C4-2B (cell line): ENCODE results near the gene ARHGEF16.

Experiments used
- H3K27ac ChIP-seq: fragments of 450-650 bp; 2 replicates; pipeline ENCODE4 v1.5.1; 2017
- ZFX ChIP-seq: fragments of 450-650 bp; IDR thresholded peaks from 2 replicates; pipeline ENCODE4 v1.6.1; 2017
- TF ChIP-seq, protein P1 (sequence below): fragments of 450-650 bp; conservative IDR thresholded peaks from 2 replicates; pipeline ENCODE4 v1.5.1; 2017; ENCODE audit warnings: mild to moderate bottlenecking

Gene ARHGEF16

DNA sequence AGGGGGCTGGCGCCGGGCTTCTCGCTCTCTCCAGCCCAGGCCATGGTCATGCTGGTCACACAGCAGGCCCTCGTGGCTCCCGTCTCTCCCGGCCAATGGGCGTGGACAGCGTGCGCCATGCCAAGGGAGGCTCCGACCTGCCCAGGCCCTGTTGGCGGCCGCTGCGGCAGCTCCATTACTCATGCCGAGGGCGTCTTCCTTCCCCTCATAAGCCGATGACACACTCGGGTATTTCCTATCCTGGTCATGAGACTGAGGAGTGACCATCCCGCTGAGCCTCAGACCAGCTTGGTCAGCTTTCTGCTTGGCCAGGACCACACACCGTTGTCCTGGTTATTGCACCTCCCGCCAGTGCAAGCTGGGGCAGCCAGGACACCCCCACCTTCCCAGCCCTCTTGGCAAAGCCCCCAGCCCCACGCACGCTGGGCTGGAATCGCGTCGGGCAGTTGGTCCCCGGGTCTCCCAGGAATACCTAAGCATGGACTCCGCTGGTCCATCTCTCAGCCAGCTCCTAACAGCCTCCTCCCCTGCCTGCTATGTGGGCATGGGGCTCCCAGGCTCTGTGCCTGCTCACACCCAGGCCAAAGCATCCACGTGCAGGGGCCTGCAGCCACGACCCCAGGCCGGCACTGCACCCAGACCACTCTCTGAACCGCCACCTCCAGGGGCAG is 49.8 kb downstream of the ARHGEF16 start:
- H3K27ac ChIP-seq = no peak overlapping the region
- TF ChIP-seq, protein P1, sequence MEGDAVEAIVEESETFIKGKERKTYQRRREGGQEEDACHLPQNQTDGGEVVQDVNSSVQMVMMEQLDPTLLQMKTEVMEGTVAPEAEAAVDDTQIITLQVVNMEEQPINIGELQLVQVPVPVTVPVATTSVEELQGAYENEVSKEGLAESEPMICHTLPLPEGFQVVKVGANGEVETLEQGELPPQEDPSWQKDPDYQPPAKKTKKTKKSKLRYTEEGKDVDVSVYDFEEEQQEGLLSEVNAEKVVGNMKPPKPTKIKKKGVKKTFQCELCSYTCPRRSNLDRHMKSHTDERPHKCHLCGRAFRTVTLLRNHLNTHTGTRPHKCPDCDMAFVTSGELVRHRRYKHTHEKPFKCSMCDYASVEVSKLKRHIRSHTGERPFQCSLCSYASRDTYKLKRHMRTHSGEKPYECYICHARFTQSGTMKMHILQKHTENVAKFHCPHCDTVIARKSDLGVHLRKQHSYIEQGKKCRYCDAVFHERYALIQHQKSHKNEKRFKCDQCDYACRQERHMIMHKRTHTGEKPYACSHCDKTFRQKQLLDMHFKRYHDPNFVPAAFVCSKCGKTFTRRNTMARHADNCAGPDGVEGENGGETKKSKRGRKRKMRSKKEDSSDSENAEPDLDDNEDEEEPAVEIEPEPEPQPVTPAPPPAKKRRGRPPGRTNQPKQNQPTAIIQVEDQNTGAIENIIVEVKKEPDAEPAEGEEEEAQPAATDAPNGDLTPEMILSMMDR = no peak
- no peak for TF ChIP-seq ZFX

DNA sequence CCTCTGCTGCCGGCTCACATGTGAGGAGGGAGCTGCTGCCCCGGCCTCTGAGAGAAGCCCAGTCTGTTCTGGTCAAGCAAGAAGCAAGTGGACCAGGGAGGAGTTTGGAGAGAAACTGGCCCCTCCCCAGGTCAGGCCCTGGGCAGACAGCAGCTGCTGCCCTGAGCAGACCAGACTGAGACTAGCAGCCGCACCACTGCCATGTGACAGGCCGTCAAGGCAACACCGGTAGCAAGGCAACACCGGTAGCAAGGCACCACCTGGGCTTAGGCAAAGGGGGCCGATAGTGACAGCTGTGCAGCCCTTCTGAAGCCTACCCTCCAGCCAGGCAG is 50.3 kb downstream of the ARHGEF16 start:
- no peak overlapping the region for H3K27ac ChIP-seq

DNA sequence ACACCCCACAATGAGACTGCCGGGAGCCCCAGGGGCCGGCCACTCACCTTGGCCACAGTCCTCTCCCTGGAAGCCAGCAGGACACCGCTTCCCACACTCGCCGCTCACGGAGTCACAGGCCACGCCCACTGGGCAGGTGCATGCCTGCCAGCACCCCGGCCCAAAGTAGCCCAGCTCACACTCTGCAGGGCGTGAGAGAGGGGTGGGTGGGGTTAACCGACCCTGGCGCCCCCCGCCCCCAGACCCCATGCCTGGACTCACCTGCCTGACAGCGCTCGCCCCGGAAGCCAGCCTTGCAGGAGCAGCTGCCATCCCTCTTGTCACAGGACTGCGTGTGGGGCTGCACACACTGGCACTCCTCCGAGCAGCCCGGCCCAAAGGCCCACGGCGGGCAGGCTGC is 50.7 kb downstream of the ARHGEF16 start:
- TF ChIP-seq, protein P1 = no peak
- TF ChIP-seq ZFX = no peak
- H3K27ac ChIP-seq = no peak overlapping the region

More for the DNA sequence above, 50.3 kb downstream of the ARHGEF16 start:
- TF ChIP-seq, protein P1 = no peak
- no peak for TF ChIP-seq ZFX

DNA sequence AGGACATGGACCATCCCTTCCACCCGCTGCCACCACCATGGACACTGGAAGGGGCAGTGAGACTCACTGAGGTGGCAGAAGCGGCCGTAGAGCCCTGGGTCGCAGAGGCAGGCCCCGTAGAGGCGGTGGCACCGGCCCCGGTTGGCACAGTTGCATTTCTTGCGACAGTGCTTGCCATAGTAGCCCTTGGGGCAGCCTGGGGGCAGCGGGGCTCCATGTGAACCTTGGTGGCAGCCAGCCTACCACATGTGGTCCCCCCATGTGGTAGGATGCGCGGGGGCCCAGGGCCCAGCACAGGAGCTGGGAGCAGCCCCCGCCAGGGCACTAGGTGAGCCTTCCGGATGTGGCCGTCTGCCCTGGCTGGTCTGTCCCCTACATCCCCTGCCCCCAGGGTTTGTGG is 51.6 kb downstream of the ARHGEF16 start:
- TF ChIP-seq ZFX = no peak
- TF ChIP-seq, protein P1 = no peak
- no peak overlapping the region for H3K27ac ChIP-seq

DNA sequence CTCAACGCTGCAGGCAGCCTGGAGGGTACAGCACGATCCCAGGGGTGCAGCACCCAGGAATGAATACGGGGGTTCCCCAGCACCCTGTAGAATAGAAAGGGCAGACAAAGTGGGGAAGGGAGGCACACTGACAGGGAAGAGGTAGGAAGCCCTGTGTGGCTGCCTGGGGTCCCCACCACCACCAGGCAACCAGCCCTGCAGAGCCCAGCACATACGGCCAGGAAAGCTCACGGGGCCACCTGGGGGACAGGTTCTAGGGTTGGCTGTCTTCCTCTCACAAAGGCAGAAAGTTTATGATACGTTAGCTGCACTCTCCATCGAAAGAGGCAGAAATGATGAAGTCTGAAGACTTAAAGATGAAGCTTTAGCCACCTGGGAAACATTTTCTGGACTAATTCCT is 52.5 kb downstream of the ARHGEF16 start:
- TF ChIP-seq, protein P1 = no peak
- TF ChIP-seq ZFX = no peak
- no peak overlapping the region for H3K27ac ChIP-seq

DNA sequence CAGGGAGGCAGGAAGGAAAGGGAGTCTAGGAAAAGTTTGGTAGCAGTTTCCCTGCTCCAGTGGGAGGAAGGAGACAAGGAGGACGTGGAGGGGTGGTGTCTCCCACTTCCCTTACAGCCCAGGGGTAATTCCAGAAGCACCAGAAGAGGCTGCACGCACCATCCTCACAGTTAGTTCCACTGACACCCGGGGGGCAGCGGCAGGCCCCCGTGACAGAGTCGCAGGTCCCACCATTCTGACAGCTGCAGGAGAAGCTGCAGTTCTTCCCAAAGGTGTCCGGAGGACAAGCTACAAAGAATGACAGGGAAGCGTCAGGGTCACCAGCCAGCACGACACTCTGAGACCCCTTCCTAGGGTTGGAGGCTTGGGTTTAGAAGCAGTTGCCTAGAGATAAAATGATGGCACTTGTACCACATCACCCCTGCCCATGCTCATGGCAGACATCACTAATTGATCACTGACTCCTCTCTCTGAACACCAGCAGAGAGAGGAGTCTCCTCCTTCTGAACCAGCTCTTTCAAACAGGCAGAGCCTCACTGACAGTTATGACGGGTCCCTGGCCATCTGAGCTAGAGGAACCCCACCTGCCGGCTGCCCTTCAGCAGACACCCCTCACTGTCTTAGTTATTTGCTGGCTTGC is 53.3 kb downstream of the ARHGEF16 start:
- TF ChIP-seq, protein P1 = no peak
- no peak for TF ChIP-seq ZFX
- H3K27ac ChIP-seq = no peak overlapping the region

DNA sequence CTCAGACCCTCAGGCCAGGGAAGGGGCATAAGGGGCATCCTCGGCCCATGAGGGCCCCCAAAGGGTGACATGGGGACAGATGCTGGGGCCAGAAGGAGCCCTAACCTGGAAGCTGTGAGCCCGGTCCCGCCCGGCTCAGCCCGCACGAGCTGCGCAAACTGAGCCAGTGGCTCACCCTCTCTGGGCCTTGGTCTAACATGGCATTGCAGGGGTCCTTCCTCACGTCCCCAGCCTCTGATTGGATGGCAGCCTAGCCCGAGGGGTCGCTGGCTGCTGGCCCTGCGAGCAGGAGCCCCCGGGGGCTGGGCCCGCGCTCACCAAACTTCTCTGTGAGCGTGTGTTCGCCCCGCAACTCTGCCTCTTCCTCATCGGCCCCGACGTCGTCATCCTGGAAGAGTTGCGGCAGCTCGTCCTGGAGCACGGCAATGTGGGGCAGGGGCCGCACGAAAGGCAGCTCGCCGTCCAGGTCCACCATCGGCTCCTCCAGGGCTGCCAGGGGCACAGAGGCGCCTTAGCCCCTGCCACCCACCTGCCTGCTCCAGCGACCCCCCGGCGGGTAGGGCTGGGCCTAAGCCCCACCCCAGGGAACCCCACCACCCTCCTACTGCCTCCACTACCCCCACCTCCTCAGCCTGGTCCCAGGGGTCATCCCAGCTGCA is 54.4 kb downstream of the ARHGEF16 start:
- no peak overlapping the region for H3K27ac ChIP-seq
- TF ChIP-seq ZFX = no peak
- TF ChIP-seq, protein P1 = no peak
